Mammary epithelial cell (primary cell): ENCODE results near the gene COL13A1.

ENCODE experiments used
- EZH2 ChIP-seq: IDR thresholded peaks from 2 replicates; pipeline ENCODE4 v1.6.1; 2012; ENCODE audit warnings: low read length, inconsistent platforms, borderline replicate concordance
- TF ChIP-seq, protein P1 (sequence below), 2 donors: IDR thresholded peaks in 1 of 2; conservative IDR thresholded peaks in 1 of 2; 2 replicates each; pipeline ENCODE4 v1.5.1; 2011 to 2012; ENCODE audit warnings: inconsistent platforms in 2 of 2, low read length in 2 of 2, mild to moderate bottlenecking in 2 of 2, control low read depth in 1 of 2, low read depth in 1 of 2; ENCODE audit not compliant: insufficient read depth in 1 of 2; ENCODE audit errors: extremely low read depth in 1 of 2

DNA sequence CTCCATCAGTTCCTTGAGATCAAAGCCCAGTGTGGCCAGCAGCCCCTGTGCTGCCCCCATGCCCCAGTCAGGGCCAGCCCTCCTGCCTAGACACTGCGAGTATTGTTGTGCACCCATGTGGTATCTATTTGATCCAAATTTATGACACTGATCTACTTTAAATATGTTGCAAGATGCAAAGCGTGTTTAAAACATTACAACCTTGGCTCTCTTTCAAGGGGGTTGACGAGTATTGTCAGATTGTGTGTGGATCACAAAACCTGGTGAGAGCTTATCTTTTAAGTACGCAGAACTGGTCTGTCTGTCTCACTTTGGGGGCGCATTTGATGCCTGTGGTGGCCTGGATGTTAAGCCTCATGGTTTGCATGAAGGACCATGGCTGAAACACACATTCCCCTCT is 108.9 kb downstream of the COL13A1 start:
- TF ChIP-seq, protein P1, sequence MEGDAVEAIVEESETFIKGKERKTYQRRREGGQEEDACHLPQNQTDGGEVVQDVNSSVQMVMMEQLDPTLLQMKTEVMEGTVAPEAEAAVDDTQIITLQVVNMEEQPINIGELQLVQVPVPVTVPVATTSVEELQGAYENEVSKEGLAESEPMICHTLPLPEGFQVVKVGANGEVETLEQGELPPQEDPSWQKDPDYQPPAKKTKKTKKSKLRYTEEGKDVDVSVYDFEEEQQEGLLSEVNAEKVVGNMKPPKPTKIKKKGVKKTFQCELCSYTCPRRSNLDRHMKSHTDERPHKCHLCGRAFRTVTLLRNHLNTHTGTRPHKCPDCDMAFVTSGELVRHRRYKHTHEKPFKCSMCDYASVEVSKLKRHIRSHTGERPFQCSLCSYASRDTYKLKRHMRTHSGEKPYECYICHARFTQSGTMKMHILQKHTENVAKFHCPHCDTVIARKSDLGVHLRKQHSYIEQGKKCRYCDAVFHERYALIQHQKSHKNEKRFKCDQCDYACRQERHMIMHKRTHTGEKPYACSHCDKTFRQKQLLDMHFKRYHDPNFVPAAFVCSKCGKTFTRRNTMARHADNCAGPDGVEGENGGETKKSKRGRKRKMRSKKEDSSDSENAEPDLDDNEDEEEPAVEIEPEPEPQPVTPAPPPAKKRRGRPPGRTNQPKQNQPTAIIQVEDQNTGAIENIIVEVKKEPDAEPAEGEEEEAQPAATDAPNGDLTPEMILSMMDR (conservative IDR thresholded peaks at IDR 0.05 in 1 of 2, IDR thresholded peaks at IDR 0.05 in 1 of 2; ENCODE audit: extremely low read depth in 1 of 2, insufficient read depth in 1 of 2, low read depth in 1 of 2, low read length in 2 of 2) = no peak
- no peak for TF ChIP-seq EZH2
